Uterus (tissue), 4 donors: ENCODE data around the gene ZNF747. TPM values are rescaled to one million over a fixed set of nuclear protein-coding genes. Genes with fewer than 3 reads are reported as not detected.
A peak's percentile ranks its signal among the peaks of the same experiment; 100 is the strongest.

Experiments
- DNase-seq, 2 donors: peaks; one replicate each; pipeline ENCODE4 v3.0.0-alpha.2; 2019 to 2020
- H3K27ac ChIP-seq, 2 donors: fragments of 200-600 bp; sonication (generic); 1 replicate in 1 of 2; 2 replicates in 1 of 2; pipeline ENCODE4 v1.5.1; 2016 to 2018
- H3K27me3 ChIP-seq, 2 donors: fragments of 200-600 bp; sonication (generic); one replicate each; pipeline ENCODE4 v1.5.1; 2018 to 2019; ENCODE audit warnings: control low read depth in 1 of 2
- H3K36me3 ChIP-seq, 2 donors: fragments of 200-600 bp; sonication (generic); one replicate each; pipeline ENCODE4 v1.5.1; 2019; ENCODE audit warnings: control low read depth in 1 of 2
- H3K4me1 ChIP-seq, 2 donors: fragments of 200-600 bp; sonication (generic); one replicate each; pipeline ENCODE4 v1.5.1; 2018 to 2019; ENCODE audit warnings: control low read depth in 1 of 2
- H3K4me3 ChIP-seq, 2 donors: fragments of 200-600 bp; sonication (generic); 1 replicate in 1 of 2; 2 replicates in 1 of 2; pipeline ENCODE4 v1.5.1; 2018 to 2019; ENCODE audit warnings: mild to moderate bottlenecking in 1 of 2
- H3K9me3 ChIP-seq, 2 donors: fragments of 200-600 bp; sonication (generic); one replicate each; pipeline ENCODE4 v1.5.1; 2019; ENCODE audit warnings: control low read depth in 1 of 2
- CTCF ChIP-seq, 4 experiments: fragments of 200-600 bp in 2 of 4; fragments of 450-650 bp in 2 of 4; sonication (generic) in 2 of 4; IDR thresholded peaks; one replicate each; pipeline ENCODE4 v1.5.1; 2016 to 2019; ENCODE audit warnings: antibody characterized with exemption in 4 of 4, mild to moderate bottlenecking in 2 of 4, moderate library complexity in 1 of 4
- POLR2A ChIP-seq, 2 donors: fragments of 450-650 bp; IDR thresholded peaks; one replicate each; pipeline ENCODE4 v1.6.1; 2016; ENCODE audit warnings: antibody characterized with exemption in 2 of 2, mild to moderate bottlenecking in 1 of 2, moderate library complexity in 1 of 2
- intact Hi-C: fragments of 100-400 bp; cut with DNase I; formaldehyde crosslinking; loops from one replicate; pipeline ENCODE4 v1.15.1; 2023; ENCODE audit warnings: low total_unique reads
- total RNA-seq, 4 donors: library from RNA; depleted of rRNA in 3 of 4; stranded (reverse); fragments of >200 nt in 3 of 4; gene quantifications; one replicate each; pipeline versions ENCODE4 v1.1.0 to v1.2.4, GENCODE V29; 2014 to 2023
- donor health status: DM: yes; HTN: yes; CAD: no.

ZNF747 gene
- total RNA-seq, 4 donors from 2014 or later = 3.8 to 16.1 (median 10.2) TPM

GRCh38 chr16:30557957-30558788 is 23.5 kb upstream of the ZNF747 start, which contains the start of gene ZNF764:
Gene ZNF764 (minus strand): TSS chr16:30558374. CDS start chr16:30558182, 192 bp downstream.
- DNase-seq = peak; percentile 98 to 99
- peak within 1 kb of the TSS; percentile 87 to 92 for H3K27ac ChIP-seq
- H3K4me1 ChIP-seq = peaks cover 0 to 6% of the 10 kb centered on the region in 2 donors
- H3K27me3 ChIP-seq = no peaks in the 10 kb centered on the region
- intact Hi-C loops = no loop called here
- H3K4me3 ChIP-seq = peak within 1 kb of the TSS; percentile 68 to 82
- TF ChIP-seq POLR2A (IDR thresholded peaks at IDR 0.05) (peak; percentile 36 to 67), CTCF (IDR thresholded peaks at IDR 0.05) (peak in 2 of 4 experiments; percentile 12 to 26)
- H3K9me3 ChIP-seq = no peaks in the 10 kb centered on the region
- H3K36me3 ChIP-seq = no peaks in the 10 kb centered on the region

GRCh38 chr16:30557707-30557956 is 23.0 kb upstream of the ZNF747 start:
- no peaks in the 10 kb centered on the region for H3K9me3 ChIP-seq
- H3K4me1 ChIP-seq = peaks cover 0 to 6% of the 10 kb centered on the region in 2 donors
- peak; percentile 35 to 40 for DNase-seq
- no peaks in the 10 kb centered on the region for H3K36me3 ChIP-seq
- no peak for TF ChIP-seq POLR2A (IDR thresholded peaks at IDR 0.05)
- TF ChIP-seq CTCF (IDR thresholded peaks at IDR 0.05) = no peak
- intact Hi-C loops = no loop called here
- H3K4me3 ChIP-seq = peak overlapping the region; percentile 68 to 82
- no peaks in the 10 kb centered on the region for H3K27me3 ChIP-seq
- H3K27ac ChIP-seq = peak overlapping the region; percentile 87 to 92

DNA sequence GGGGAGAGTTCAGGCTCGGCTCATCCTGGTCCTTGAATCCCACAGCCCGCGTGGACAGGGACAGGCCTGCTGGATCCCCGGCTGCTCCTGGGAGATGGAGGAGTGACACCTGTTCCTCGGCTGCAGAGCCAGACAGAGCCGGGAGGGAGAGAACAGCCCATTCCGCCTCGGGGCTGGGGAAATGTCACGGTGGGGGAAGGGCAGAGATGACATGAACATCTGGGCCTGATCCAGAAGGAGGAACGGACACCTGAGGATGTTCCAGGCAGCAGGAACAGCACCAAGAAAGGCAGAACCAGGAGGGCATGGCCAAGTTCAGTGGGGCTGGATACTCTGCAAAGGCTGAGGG is 21.4 kb upstream of the ZNF747 start:
- H3K9me3 ChIP-seq = no peaks in the 10 kb centered on the region
- H3K4me1 ChIP-seq = peaks cover 0 to 6% of the 10 kb centered on the region in 2 donors
- H3K4me3 ChIP-seq = no peak overlapping the region
- no peak for TF ChIP-seq POLR2A (IDR thresholded peaks at IDR 0.05)
- no peak for TF ChIP-seq CTCF (IDR thresholded peaks at IDR 0.05)
- intact Hi-C loops = no loop called here
- H3K27me3 ChIP-seq = no peaks in the 10 kb centered on the region
- no peak for DNase-seq
- H3K27ac ChIP-seq = no peak overlapping the region
- H3K36me3 ChIP-seq = no peaks in the 10 kb centered on the region

DNA sequence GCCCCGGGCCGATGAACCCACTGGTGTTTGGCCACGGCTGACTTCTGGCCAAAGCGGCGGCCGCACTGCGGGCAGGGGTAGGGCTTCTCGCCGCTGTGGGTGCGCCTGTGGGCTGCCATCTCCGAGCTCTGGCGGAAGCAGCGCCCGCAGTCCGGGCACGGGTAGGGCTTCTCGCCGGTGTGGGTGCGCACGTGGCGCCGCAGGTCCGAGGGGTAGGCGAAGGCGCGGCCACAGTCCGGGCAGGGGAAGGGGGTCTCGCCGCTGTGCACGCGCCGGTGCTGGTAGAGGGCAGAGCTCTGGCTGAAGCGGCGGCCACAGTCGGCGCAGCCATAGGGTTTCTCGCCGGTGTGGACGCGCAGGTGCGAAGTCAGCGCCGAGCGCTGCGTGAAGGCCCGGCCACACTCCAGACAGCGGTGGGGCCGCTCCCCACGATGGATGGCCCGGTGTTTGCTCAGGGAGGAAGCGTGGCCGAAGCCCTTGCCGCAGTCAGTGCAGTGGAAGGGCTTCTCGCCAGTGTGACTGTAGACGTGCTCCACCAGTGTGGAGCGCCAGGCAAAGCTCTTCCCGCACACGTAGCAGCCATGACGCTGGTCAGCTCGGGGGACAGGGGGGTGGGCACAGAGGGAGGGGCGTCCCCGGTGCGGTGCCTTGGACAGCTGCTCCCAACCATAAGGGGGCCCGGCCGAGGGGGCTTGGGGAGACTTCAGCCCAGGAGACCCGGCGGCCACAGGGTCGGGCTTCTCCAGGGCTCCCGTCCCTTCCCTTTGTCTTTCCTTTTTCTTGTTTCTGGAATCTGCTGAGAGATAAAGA is 20.9 kb upstream of the ZNF747 start:
- DNase-seq = no peak
- no peak for TF ChIP-seq CTCF (IDR thresholded peaks at IDR 0.05)
- TF ChIP-seq POLR2A (IDR thresholded peaks at IDR 0.05) = no peak
- peaks cover 0 to 6% of the 10 kb centered on the region in 2 donors for H3K4me1 ChIP-seq
- H3K4me3 ChIP-seq = no peak overlapping the region
- no peaks in the 10 kb centered on the region for H3K36me3 ChIP-seq
- H3K27ac ChIP-seq = no peak overlapping the region
- no peaks in the 10 kb centered on the region for H3K9me3 ChIP-seq
- H3K27me3 ChIP-seq = no peaks in the 10 kb centered on the region
- intact Hi-C loops = no loop called here
